ENCODE results near the gene MX1. TPM values are rescaled to one million over a fixed set of nuclear protein-coding genes. Genes with fewer than 3 reads are reported as not detected.

The MX1 gene
- total RNA-seq, 1 experiment from 2014 or later: 6.4 TPM

GRCh38 chr21:41431788-41432548 is 5.9 kb downstream of the MX1 start:
- H2AFZ ChIP-seq: no peak overlapping the region
- H3K4me3 ChIP-seq: no peak overlapping the region
- no peaks in the 10 kb centered on the region for H3K27me3 ChIP-seq (ENCODE audit: insufficient read depth, low read depth)
- no peak overlapping the region for H3K4me2 ChIP-seq
- H3K79me2 ChIP-seq (ENCODE audit: low read depth): no peaks in the 10 kb centered on the region
- no TSS peak for BruUV-seq (replicated peaks)
- no peak overlapping the region for H3K27ac ChIP-seq
- POLR2A ChIA-PET (ENCODE audit: unreplicated experiment): no interaction called here
- no peaks in the 10 kb centered on the region for H3K9me3 ChIP-seq (ENCODE audit: insufficient read depth, low read depth)
- no peaks in the 10 kb centered on the region for H3F3A ChIP-seq (ENCODE audit: insufficient read depth, low read depth)
- DNase-seq: no peak
- intact Hi-C loops (cut with micrococcal nuclease; ENCODE audit: unreplicated experiment): no loop called here
- H3K9me2 ChIP-seq (ENCODE audit: insufficient read depth): no peaks in the 10 kb centered on the region
- CTCF ChIA-PET: no interaction called here
- no peaks in the 10 kb centered on the region for H3K36me3 ChIP-seq (ENCODE audit: low read depth)
- H4K20me1 ChIP-seq (ENCODE audit: insufficient read depth): no peaks in the 10 kb centered on the region
- H3K4me1 ChIP-seq (replicated peaks; ENCODE audit: insufficient read depth): no peaks in the 10 kb centered on the region
- no peak for TF ChIP-seq CTCF (conservative IDR thresholded peaks at IDR 0.05)
- no peak for TF ChIP-seq EZH2 (IDR thresholded peaks at IDR 0.05; ENCODE audit: low read depth)

DNA sequence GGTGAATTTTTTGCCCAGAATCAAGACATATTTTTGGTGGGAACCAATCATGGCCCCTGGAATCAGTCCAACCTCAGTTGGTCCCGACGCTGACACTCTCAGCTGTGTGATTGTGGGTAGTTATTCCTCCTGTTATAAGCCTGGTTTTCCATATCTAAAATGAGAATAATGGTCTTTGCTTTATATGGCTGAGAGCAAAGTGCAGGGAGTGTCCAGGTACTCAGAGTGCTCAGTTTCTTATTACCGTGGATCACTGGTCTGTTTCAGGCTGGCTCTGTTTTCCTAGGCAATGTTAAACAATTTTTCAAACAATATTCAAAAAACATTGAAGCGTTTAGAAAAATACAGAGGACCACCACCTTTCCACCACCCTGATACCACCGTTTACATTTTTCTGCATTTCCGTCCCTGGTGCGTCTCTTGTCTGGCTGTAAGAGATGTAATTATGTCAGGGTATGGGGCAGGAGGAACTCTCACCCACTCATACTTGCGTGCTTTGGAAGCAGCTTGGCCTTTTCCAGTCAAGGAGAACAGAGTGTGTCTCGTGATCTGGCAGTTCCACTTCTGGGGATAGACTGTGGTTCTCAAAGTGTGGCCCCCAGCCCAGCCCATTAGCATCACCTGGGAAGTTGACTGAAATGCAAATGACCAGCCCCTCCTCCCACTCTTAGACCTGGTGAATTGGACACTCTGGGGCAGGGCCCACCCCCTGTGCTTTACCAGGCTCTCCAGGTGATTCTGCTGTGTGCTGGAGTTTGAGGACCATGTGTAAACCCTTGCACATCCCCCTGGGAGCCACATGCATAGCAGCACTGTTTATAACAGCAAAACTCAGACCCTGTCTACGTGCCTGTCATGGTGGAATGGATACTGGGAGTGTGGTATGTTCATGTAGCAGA is 6.8 kb downstream of the MX1 start:
- Histone ChIP-seq H3K4me3 (no peak overlapping the region), H3K4me2 (no peak overlapping the region), H3K27me3 (ENCODE audit: insufficient read depth, low read depth) (no peaks in the 10 kb centered on the region), H3K9me3 (ENCODE audit: insufficient read depth, low read depth) (no peaks in the 10 kb centered on the region), H3K79me2 (ENCODE audit: low read depth) (no peaks in the 10 kb centered on the region), H4K20me1 (ENCODE audit: insufficient read depth) (no peaks in the 10 kb centered on the region), H3K4me1 (replicated peaks; ENCODE audit: insufficient read depth) (no peaks in the 10 kb centered on the region), H3K36me3 (ENCODE audit: low read depth) (no peaks in the 10 kb centered on the region), H3K27ac (no peak overlapping the region), H3F3A (ENCODE audit: insufficient read depth, low read depth) (no peaks in the 10 kb centered on the region), H3K9me2 (ENCODE audit: insufficient read depth) (no peaks in the 10 kb centered on the region), H2AFZ (no peak overlapping the region)
- TF ChIP-seq EZH2 (IDR thresholded peaks at IDR 0.05; ENCODE audit: low read depth) (no peak), CTCF (conservative IDR thresholded peaks at IDR 0.05) (no peak)
- DNase-seq: no peak
- ChIA-PET POLR2A (ENCODE audit: unreplicated experiment) (no interaction called here), CTCF (no interaction called here)
- BruUV-seq (replicated peaks): no TSS peak
- intact Hi-C loops (cut with micrococcal nuclease; ENCODE audit: unreplicated experiment): no loop called here

GRCh38 chr21:41433566-41433965 is 7.5 kb downstream of the MX1 start:
- POLR2A ChIA-PET (ENCODE audit: unreplicated experiment): no interaction called here
- intact Hi-C loops (cut with micrococcal nuclease; ENCODE audit: unreplicated experiment): no loop called here
- Histone ChIP-seq H3K27ac (no peak overlapping the region), H3K9me2 (ENCODE audit: insufficient read depth) (no peaks in the 10 kb centered on the region), H3F3A (ENCODE audit: insufficient read depth, low read depth) (no peaks in the 10 kb centered on the region), H4K20me1 (ENCODE audit: insufficient read depth) (no peaks in the 10 kb centered on the region), H3K4me1 (replicated peaks; ENCODE audit: insufficient read depth) (no peaks in the 10 kb centered on the region), H2AFZ (no peak overlapping the region), H3K4me2 (no peak overlapping the region), H3K36me3 (ENCODE audit: low read depth) (no peaks in the 10 kb centered on the region), H3K9me3 (ENCODE audit: insufficient read depth, low read depth) (no peaks in the 10 kb centered on the region), H3K79me2 (ENCODE audit: low read depth) (no peaks in the 10 kb centered on the region), H3K27me3 (ENCODE audit: insufficient read depth, low read depth) (no peaks in the 10 kb centered on the region), H3K4me3 (no peak overlapping the region)
- DNase-seq: no peak
- no TSS peak for BruUV-seq (replicated peaks)
- CTCF ChIA-PET: no interaction called here
- TF ChIP-seq EZH2 (IDR thresholded peaks at IDR 0.05; ENCODE audit: low read depth): no peak
- no peak for TF ChIP-seq CTCF (conservative IDR thresholded peaks at IDR 0.05)

All from PC-9 (cell line).